ENCODE measurements around the gene WDFY4.

GRCh38 chr10:49010295-49010694 is 325.6 kb downstream of the WDFY4 start:
- TF ChIP-seq, protein P1, sequence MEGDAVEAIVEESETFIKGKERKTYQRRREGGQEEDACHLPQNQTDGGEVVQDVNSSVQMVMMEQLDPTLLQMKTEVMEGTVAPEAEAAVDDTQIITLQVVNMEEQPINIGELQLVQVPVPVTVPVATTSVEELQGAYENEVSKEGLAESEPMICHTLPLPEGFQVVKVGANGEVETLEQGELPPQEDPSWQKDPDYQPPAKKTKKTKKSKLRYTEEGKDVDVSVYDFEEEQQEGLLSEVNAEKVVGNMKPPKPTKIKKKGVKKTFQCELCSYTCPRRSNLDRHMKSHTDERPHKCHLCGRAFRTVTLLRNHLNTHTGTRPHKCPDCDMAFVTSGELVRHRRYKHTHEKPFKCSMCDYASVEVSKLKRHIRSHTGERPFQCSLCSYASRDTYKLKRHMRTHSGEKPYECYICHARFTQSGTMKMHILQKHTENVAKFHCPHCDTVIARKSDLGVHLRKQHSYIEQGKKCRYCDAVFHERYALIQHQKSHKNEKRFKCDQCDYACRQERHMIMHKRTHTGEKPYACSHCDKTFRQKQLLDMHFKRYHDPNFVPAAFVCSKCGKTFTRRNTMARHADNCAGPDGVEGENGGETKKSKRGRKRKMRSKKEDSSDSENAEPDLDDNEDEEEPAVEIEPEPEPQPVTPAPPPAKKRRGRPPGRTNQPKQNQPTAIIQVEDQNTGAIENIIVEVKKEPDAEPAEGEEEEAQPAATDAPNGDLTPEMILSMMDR (IDR thresholded peaks at IDR 0.05): no peak
- TF ChIP-seq TCF7L2 (IDR thresholded peaks at IDR 0.05; ENCODE audit: low read depth, low read length): no peak
- TF ChIP-seq, protein P2, sequence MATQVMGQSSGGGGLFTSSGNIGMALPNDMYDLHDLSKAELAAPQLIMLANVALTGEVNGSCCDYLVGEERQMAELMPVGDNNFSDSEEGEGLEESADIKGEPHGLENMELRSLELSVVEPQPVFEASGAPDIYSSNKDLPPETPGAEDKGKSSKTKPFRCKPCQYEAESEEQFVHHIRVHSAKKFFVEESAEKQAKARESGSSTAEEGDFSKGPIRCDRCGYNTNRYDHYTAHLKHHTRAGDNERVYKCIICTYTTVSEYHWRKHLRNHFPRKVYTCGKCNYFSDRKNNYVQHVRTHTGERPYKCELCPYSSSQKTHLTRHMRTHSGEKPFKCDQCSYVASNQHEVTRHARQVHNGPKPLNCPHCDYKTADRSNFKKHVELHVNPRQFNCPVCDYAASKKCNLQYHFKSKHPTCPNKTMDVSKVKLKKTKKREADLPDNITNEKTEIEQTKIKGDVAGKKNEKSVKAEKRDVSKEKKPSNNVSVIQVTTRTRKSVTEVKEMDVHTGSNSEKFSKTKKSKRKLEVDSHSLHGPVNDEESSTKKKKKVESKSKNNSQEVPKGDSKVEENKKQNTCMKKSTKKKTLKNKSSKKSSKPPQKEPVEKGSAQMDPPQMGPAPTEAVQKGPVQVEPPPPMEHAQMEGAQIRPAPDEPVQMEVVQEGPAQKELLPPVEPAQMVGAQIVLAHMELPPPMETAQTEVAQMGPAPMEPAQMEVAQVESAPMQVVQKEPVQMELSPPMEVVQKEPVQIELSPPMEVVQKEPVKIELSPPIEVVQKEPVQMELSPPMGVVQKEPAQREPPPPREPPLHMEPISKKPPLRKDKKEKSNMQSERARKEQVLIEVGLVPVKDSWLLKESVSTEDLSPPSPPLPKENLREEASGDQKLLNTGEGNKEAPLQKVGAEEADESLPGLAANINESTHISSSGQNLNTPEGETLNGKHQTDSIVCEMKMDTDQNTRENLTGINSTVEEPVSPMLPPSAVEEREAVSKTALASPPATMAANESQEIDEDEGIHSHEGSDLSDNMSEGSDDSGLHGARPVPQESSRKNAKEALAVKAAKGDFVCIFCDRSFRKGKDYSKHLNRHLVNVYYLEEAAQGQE (IDR thresholded peaks at IDR 0.05; ENCODE audit: insufficient read depth in 1 of 2, low read depth in 2 of 2, low read length in 1 of 2): no peak
